HG02938 (cell line): ENCODE measurements around the gene RDX.
"Not testable (repeated sequence)": the region's sequence is repeated elsewhere in the genome, so short reads cannot be mapped to it uniquely, and the experiment has no call there.

Source experiments
- ATAC-seq: cut with Tn5 transposase; IDR thresholded peaks from one replicate; pipeline ENCODE4 v1.9.1; 2021; ENCODE audit warnings: mild to moderate bottlenecking, moderate library complexity; ENCODE audit not compliant: unreplicated experiment

The RDX gene

DNA sequence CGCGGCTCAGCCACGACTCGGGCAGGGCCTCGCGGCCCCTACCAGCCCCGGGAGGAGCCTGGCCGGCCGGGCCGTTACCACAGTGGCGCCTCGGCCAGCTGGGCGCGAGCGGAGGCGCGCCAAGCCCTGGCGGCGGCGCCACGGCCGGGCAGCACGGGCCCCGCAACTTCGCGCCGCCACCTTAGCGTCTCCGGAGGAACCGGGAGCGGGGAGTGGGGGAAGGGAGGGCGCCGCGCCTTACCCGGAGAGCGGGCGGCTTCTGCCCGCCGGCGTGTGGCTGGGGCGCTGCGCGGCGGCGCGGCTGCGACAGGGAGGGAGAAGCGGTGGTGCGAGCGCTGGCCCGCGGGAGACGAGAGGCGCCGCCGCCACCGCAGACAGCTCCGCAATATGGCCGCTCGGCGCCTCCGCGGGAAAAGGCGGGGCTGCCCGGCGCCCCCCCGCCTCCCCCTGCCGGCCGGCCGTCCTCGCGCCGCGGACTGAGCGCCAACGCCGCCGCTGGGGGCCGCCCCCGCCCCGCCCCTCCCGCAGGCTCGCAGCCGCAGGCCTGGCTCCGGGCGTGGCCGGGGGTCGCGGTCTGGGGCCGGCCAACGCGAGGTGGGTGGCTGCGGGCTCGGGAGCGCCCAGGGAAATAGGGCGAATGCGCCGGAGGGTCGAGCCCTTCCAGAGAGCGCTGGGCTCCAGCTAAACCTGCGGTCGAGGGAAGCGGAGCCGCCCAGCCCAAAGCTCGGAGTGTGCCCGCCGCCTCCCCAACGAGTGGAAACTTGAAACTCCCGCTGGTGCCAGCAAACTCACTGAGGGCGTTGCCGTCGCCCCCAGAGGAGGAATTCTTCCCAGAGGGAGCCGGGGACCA is at the start of gene RDX:
Gene RDX, minus strand, starts transcription at position 389 of the 850 bp plus-strand sequence. CDS start 16,922 bp downstream, outside the sequence.
- ATAC-seq, result peak; percentile 60

DNA sequence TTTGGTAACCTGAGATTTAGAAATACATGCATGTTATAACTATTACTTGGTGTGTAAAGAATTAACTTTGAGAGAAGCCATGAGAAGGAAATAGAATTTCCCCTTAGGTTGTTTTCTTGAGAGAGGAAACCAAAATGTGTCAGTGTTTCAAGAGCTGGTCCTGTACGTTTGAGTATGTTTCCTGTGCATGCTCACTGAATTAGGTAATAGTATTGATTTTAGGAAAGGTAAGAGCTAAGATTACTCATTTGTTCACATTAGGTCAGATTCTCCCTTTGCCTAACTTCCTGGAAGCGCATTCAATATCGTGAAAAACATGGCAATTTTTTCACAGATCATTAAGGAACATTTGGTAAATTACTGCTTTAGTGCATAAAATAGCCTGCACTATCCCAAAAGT is 49.3 kb upstream of the RDX start:
- ATAC-seq, result peak; percentile 45

DNA sequence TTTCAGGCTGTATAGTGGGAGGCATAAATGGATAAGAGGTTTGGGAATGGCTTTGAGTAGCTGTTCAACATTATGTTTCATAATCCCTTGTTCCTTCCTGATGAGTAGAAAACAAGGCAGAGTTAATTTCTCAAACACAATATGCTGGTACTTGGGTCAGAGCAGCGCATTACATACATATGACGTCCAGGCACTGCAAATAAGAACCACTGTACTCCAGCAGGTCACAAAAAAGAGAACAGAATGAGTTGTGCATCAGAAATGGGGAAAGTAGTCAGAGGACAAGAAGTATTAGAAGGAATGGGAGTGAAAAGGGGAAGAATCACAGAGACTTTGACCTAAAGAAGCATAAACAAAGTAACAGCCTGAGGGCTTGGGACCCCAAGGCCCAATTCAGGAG is 44.0 kb upstream of the RDX start:
- no peak for ATAC-seq

DNA sequence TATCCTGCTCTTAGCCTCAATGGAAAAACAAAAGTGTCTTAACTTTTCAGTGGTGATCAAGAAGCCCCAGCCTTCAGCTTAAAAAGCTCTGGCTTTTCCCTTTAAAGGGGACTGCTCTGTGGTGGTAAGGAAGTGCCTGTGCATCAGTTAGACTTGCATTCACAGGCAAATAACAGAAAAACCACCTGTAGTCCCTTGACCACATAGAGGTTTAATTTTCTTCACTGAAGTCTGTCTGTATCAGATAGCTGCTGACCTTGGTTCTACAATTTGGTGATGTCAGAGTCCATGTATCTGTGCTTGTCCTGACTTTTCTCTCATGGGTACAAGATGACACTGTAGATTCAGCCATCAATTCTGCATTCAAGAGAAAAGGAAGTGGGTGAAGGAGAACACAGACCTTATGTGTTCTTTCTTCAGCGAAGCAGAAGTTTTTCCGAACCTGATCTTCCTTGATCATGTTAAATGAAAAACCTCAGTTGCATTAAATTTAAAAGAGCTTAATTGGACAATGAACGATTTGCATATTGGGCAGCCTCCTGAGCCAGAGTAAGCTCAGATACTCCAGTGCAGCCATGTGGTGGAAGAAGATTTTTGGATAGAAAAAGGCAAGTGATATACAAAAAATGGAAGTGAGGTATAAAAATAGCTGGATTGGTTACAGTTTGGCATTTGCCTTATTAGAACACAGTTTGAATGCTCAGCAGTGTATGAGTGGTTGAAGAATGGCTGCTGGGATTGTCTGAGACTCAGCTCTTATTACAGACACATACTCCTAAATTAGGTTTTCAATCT is 43.2 kb upstream of the RDX start:
- no peak for ATAC-seq

DNA sequence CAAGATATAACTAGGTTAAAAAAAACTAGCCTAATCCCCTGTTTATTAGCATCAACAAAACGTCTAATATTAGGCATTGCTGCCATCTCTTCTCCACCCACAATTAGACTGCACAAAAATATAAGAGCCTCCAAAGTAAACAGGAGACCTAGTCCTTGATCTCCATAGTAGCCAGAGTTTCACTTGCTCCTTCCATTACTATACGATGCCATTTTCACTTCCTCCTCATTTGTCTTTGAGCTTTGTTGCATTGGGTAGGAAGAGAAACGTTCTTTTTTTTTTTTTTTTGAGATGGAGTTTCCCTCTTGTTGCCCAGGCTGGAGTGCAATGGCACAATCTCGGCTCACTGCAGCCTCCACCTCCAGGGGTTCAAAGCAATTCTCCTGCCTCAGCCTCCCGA is 42.3 kb upstream of the RDX start:
- ATAC-seq, result no peak

DNA sequence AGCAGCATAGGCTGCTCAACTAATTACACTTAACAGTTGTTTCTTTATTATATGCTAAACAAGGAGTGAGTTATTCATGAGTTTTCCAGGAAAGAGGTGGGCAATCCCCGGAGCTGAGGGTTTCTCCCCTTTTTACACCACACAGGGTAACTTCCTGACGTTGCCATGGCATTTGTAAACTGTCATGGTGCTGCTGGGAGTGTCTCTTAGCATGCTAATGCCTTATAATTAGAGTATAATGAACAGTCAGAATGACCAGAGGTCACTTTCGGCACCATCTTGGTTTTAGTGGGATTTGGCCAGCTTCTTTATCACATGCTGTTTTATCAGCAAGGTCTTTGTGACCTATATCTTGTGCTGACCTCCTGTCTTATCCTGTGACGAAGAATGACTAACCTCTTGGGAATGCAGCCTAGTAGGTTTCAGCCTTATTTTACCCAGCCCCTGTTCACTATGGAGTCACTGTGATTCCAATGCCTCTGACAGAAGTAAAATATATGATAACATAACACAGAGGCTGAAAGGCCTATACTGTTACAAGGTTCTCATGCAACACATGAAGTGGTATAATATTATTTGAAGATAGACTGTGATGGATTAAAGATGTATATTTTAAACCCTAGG is 41.3 kb upstream of the RDX start:
- no peak for ATAC-seq

DNA sequence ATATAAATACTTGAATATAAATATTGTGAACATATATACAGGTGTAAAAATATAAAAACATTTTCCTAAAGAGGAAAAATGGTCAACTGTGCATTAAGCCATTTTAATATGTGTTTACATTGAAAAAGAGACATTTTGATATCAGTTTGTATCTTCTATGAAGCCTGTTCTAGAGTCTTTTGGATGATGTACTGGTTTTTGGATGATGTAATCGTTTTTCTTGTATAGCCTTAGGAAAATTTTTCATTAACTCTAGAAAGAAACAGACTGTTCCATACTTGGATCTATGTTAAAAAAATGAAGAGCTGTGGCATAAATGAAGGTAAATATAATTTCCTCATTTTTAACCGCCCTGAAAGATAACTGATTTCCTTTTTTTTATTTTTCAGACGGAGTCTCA is 39.6 kb upstream of the RDX start:
- no peak for ATAC-seq

DNA sequence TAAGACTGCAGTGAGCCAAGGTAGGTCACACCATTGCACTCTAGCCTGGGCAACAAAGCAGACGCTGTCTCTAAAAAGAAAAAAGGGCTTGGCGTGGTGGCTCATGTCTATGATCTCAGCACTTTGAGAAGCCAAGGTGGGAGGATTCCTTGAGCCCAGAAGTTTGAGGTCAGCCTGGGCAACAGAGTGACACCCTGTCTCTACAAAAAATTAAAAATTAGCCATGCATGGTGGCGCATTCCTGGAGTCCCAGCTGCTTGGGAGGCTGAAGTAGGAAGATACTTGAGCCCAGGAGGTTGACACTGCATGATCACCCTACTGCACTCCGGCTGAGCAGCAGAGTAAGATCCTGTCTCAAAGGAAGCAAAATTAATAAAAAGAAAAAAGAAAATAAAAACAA is 38.9 kb upstream of the RDX start:
- no peak for ATAC-seq

DNA sequence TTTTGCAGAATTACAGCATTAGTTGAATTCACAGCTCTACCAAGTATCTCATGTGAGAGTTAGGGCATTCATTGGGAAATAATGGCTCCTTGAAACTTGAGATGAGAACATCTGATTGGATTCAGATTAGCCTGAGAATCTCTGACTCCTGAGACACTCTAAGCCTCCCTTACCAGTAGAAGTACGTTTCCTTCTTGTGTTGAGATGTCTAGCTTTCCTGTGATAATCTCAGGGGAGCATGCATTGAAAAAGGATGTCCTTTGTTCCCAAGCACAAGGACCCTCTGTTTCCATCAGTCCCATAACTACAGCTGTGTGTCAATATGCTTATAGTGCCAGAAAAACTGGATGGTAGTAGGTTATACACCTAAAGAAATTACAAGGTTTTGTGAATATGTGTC is 35.2 kb upstream of the RDX start:
- no peak for ATAC-seq

DNA sequence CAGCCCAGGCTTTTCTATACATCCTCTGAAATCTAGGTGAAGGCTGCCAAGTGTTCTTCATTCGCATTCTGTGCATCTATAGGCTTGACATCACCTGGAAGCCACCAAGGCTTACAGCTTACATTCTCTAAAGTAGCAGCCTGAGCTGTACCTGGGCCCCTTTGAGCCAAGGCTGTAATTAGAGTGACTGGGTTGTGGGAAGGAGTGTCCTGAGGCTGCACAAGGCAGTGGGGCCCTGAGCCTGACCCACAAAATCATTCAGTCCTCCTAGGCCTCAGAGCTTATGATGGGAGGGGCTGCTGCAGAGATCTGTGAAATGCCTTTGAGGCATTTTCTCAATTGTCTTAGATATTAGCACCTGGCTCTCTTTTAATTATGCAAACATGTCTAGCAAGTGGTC is 33.0 kb upstream of the RDX start:
- ATAC-seq, result no peak

DNA sequence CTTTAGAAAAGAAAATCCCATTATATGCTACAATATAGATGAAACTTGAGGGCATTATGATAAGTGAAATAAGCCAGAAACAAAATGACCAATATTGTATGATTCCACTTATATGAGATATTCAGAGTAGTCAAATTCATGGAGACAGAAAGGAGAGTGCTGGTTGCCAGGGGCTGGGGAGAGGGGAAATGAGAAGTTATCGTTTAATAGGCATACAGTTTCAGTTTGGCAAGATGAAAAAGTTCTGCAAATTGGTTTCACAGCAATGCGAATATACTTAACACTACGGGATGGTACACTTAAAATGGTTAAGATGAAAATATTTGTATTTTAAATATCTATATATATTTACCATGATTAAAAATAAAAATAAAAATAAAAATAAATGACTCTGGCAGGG is 31.1 kb upstream of the RDX start:
- ATAC-seq, result no peak

DNA sequence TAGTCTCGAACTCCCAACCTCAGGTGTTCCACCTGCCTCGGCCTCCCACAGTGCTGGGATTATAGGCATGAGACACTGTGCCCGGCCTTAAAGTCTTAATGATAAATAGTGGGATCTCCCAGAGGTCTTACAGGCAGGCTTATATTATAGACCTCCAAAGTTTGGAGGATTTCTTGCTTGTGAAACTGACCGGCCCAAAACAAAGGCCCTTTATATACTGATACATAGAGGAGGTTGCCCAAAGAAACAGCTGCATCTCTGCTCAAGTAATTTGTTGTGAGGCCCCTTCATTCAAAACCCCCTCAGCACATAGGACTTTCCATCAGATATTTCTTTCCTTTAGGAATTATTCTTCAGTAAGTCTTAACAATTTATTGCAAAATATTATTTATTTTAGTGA is 27.4 kb upstream of the RDX start:
- no peak for ATAC-seq

DNA sequence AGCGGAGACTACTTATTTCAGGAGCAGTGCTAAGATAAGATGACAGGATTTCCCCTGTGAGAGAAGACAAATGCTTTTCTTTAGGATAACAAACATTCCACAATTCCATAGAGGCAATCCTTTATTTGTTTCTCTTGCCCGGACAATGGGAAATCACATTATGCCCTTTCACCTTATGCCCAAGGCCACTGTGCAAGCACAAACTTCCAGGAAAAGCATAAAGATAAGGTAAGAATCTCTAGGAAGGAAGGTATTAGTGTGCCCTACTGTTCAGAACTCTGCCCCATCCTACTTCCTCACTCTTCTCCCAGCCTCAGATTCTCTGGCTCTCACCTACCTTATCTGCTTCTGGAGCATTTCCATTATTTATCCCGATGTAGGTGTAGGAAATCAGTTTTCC is 23.1 kb upstream of the RDX start:
- no peak for ATAC-seq

DNA sequence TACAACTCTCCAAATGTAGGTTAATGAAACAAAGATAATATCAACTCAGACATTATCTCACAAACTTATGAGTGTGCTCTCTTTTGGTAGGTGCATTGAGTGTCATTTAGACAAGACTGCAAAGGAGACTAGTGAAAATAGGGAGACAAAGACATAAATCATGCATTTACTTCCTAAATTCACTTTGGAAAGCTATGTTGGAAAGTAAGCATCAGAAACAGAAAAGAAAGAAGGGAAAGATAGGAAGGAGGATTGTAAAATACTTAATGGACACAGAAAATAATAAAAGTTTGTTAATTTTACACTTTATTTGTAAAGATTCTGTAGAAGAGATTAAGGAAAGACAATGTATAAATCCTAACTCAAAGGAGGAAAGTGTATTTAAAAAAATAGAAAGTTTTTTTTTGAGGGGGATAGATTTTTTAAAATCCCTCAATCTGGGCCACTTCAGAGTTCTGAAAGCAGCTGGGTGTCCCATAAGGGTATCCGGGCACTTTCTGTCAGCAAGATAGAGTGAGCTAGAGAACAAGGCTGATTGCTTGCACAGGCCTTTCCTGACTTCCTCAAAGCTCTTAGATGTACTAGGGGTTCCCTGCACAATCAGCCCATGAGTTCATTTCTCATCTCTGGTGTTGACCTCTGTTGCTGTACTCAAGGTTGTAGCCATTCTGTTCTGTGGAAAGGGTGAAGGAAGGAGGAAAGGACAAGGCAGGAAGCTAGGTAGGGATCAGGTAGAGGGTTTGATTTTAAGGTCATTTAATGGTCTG is 22.4 kb upstream of the RDX start:
- no peak for ATAC-seq

DNA sequence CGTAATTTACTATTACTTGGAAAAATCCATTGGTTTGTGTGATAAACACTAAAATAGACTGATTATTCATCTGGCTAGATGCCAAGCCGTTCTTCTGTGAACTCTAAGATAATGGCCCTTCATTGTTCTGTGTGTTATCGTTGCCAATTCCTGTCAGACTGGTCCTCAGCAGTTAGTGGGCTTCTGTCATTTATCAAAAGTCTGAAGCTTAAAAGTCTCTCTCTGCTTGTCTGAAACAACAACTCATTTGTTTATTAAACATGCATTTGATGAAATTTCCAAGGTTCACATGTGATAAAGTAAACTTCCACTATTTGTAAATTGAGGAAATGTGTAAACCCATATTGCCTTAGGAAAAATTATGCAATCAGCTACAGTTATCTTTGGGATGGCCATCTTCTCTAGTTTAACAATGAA is 21.1 kb upstream of the RDX start:
- no peak for ATAC-seq

DNA sequence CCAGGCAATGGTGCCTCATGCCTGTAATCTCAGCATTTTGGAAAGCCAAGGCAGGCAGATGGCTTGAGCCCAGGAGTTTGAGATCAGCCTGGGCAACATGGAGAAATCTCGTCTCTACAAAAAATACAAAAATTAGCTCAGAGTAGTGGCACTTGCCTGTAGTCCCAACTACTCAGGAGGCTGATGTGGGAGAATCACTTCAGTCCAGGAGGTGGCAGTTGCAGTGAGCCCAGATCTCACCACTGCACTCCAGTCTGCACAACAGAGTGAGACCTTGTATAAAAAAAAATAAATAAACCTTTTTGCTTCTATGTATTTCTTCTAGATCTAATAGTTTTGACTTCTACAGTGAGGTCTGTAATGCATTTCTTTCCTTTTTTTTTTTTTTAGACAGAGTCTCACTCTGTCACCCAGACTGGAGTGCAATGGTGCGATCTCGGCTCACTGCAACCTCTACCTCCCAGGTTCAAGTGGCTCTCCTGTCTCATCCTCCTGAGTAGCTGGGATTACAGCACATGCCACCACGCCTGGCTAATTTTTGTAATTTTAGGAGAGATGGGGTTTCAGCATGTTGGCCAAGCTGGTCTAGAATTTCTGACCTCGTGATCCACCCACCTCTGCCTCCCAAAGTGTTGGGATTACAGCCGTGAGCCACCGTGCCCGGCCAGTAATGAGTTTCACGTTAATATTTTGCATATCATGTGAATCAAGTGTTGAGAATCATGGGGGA is 18.1 kb upstream of the RDX start:
- no peak for ATAC-seq

DNA sequence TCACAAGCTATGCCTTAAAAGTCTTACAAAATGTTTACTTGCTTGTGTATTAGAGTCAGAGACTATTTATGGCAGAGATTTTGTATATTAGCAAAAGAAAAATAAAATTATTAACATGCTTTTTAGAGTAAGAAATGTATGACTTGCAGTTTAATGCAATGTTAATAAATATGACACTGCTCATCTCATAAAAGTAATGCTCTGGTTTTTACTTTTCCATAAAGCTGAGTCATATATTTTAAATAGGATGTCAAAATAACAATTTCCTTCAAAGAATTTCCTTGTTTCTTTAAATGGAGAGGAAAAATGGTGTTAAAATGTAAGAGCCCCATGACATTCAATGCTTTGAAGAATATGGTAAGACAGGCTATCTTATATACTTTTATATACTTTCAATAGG is 16.3 kb upstream of the RDX start:
- no peak for ATAC-seq

DNA sequence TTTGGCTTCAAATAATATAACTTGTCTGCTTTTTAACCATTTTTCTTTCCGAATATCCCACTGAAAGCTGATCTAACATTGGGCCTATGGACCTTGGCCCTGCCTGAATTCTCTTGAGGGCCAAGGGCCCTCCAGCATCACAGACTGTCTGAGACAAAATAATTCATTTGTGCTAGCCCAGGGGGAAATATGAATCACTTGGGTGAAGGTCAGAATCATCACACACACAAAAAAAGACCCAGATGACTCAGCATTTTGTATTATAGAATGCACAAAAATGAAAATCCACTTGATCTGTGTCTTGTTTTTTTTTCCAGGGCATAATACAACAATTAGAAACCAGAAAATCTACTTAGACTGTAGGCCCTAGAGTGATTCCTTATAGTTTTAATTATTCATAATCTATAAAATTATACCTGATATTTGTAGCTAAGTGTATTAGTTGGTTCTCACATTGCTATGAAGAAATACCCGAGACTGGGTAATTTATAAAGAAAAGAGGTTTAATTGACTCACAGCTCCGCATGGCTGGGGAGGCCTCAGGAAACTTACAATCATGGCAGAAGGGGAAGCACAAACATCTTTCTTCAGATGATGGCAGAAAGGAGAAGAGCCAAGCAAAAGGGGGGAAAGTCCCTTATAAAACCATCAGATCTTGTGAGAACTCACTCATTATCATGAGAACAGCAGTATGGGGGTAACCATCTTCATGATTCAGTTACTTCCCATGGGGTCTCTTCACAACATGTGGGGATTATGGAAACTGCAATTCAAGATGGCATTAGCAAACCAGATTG is 15.6 kb upstream of the RDX start:
- no peak for ATAC-seq

DNA sequence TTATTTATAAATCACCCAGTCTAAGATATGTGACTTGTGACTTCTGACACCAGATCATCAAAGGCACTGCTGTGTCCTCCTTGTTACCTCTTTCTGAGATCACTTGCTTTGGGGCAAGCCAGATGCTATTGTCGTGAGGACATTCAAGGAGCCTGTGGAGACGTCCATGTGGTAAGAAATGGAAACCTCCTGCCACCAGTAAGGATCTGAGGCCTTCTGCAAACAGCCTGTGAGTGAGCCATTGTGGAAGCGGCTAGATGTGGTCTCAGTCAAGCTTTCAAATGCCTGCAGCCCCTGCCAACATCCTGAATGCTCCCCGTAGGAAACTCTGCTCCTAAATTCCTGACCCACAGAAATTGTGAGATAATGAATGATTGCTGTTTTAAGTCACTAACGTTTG is 11.7 kb upstream of the RDX start:
- no peak for ATAC-seq

DNA sequence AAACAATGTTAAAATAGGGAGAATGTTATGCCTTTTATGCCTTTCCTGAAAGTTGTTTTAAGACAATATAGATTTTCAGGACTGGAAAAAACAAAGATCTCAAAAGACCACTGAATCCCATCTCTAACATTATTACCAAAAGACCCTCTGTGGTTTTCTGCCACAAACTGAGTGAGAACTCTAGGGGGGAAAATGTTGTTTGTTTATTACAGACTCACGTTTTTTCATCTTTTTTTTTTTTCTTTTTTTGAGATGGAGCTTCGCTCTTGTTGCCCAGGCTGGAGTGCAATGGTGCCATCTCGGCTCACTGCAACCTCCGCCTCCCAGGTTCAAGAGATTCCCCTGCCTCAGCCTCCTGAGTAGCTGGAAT is 9.6 kb upstream of the RDX start:
- ATAC-seq, result not testable (repeated sequence)
